Activated CD8-positive, alpha-beta memory T cell treated with anti-CD3 and anti-CD28 coated beads, Interleukin-2, amount 50 U/mL, for 4 hours (primary cell): ENCODE results near the gene ZNF608.

Experiments
- DNase-seq: peaks from one replicate; pipeline ENCODE4 v3.0.0-alpha.2; 2020

The ZNF608 gene

GRCh38 chr5:124737651-124738050, 8.8 kb downstream of the ZNF608 start:
- DNase-seq = no peak

- no peak for DNase-seq
These were observed 9.6 kb downstream of the ZNF608 start for GRCh38 chr5:124736805-124737188.

GRCh38 chr5:124736082-124736804, 10.2 kb downstream of the ZNF608 start:
- no peak for DNase-seq

- DNase-seq = no peak
These were observed 11.1 kb downstream of the ZNF608 start for GRCh38 chr5:124735169-124735858.

GRCh38 chr5:124734574-124735168, 11.8 kb downstream of the ZNF608 start:
- DNase-seq = no peak

GRCh38 chr5:124733329-124733650, 13.1 kb downstream of the ZNF608 start:
- DNase-seq = no peak

GRCh38 chr5:124732428-124733328, 13.8 kb downstream of the ZNF608 start:
- DNase-seq = no peak

- DNase-seq = no peak
These were observed 16.1 kb downstream of the ZNF608 start for GRCh38 chr5:124730381-124730780.

GRCh38 chr5:124729720-124730359, 16.6 kb downstream of the ZNF608 start:
- no peak for DNase-seq

- no peak for DNase-seq
These were observed 17.5 kb downstream of the ZNF608 start for GRCh38 chr5:124728968-124729332.

GRCh38 chr5:124728331-124728967, 18.0 kb downstream of the ZNF608 start:
- DNase-seq = no peak

GRCh38 chr5:124726631-124727362, 19.6 kb downstream of the ZNF608 start:
- no peak for DNase-seq

GRCh38 chr5:124725622-124726258, 20.7 kb downstream of the ZNF608 start:
- DNase-seq = no peak

- no peak for DNase-seq
These were observed 21.4 kb downstream of the ZNF608 start for GRCh38 chr5:124725040-124725434.

- DNase-seq = no peak
These were observed 21.9 kb downstream of the ZNF608 start for GRCh38 chr5:124724357-124725039.

- DNase-seq = no peak
These were observed 25.2 kb downstream of the ZNF608 start for GRCh38 chr5:124721229-124721735.

GRCh38 chr5:124720593-124720992, 25.8 kb downstream of the ZNF608 start:
- no peak for DNase-seq

- no peak for DNase-seq
These were observed 27.1 kb downstream of the ZNF608 start for GRCh38 chr5:124719113-124719967.

GRCh38 chr5:124718380-124718789, 28.1 kb downstream of the ZNF608 start:
- DNase-seq = no peak
